WTC11 (cell line): Measurements from ENCODE around the gene HSPB6. TPM values are rescaled to one million over a fixed set of nuclear protein-coding genes. Genes with fewer than 3 reads are reported as not detected.

Experiments
- ATAC-seq: fragments of 200-7000 bp; cut with Tn5 transposase; 2 replicates; pipeline ENCODE4 v1.10.0; 2021; ENCODE audit warnings: mild to moderate bottlenecking, moderate library complexity
- CTCF ChIA-PET: fragments of 300-600 bp; sonication (Branson Sonifier 250); formaldehyde crosslinking; loops from one replicate; lab custom pipeline; 2021; ENCODE audit warnings: antibody characterized with exemption; lab: Charles Lee
- POLR2A ChIA-PET: fragments of 350-600 bp; sonication (Branson Sonifier 250); formaldehyde crosslinking; loops from one replicate; lab custom pipeline; 2021; ENCODE audit warnings: antibody characterized with exemption; lab: Charles Lee
- DNase-seq: peaks from one replicate; pipeline ENCODE4 v3.0.0; 2021; ENCODE audit warnings: low spot score
- H3K27ac Mint-ChIP-seq: 2 replicates; pipeline ENCODE4 v1.8.0; 2021; ENCODE audit warnings: mixed read lengths
- H3K27me3 Mint-ChIP-seq: 2 replicates; pipeline ENCODE4 v1.8.0; 2021; ENCODE audit warnings: low read depth, mild to moderate bottlenecking, moderate library complexity, mixed read lengths
- H3K36me3 Mint-ChIP-seq: 2 replicates; pipeline ENCODE4 v1.8.0; 2021; ENCODE audit warnings: mixed read lengths
- H3K4me1 Mint-ChIP-seq: 2 replicates; pipeline ENCODE4 v1.8.0; 2022; ENCODE audit warnings: mixed read lengths
- H3K4me3 Mint-ChIP-seq: 2 replicates; pipeline ENCODE4 v1.8.0; 2021; ENCODE audit warnings: mild to moderate bottlenecking, moderate library complexity, mixed read lengths
- H3K9me3 Mint-ChIP-seq: 2 replicates; pipeline ENCODE4 v1.8.0; 2021; ENCODE audit warnings: mixed read lengths
- AFF4 ChIP-seq: sonication (generic); formaldehyde crosslinking; IDR thresholded peaks from 2 replicates; pipeline ENCODE4 v1.8.1; 2023; ENCODE audit warnings: mild to moderate bottlenecking, missing genetic modification reagents, borderline replicate concordance
- ATF1 ChIP-seq: sonication (generic); formaldehyde crosslinking; IDR thresholded peaks from 2 replicates; pipeline ENCODE4 v1.8.1; 2023; ENCODE audit warnings: mild to moderate bottlenecking, moderate library complexity, missing genetic modification reagents
- CBFB ChIP-seq: sonication (generic); formaldehyde crosslinking; IDR thresholded peaks from 2 replicates; pipeline ENCODE4 v1.8.1; 2022; ENCODE audit warnings: mild to moderate bottlenecking, low read depth, missing genetic modification reagents
- CREB1 ChIP-seq: sonication (generic); formaldehyde crosslinking; IDR thresholded peaks from 2 replicates; pipeline ENCODE4 v1.8.0; 2023; ENCODE audit warnings: mild to moderate bottlenecking, missing genetic modification reagents
- CREM ChIP-seq: sonication (generic); formaldehyde crosslinking; IDR thresholded peaks from 2 replicates; pipeline ENCODE4 v1.8.1; 2022; ENCODE audit warnings: mild to moderate bottlenecking, missing genetic modification reagents, moderate library complexity
- ESRRA ChIP-seq: sonication (generic); formaldehyde crosslinking; IDR thresholded peaks from 2 replicates; pipeline ENCODE4 v1.8.1; 2022; ENCODE audit warnings: mild to moderate bottlenecking, missing genetic modification reagents, borderline replicate concordance
- ETV6 ChIP-seq: sonication (generic); formaldehyde crosslinking; IDR thresholded peaks from 2 replicates; pipeline ENCODE4 v1.8.1; 2022; ENCODE audit warnings: mild to moderate bottlenecking, missing genetic modification reagents
- FOXJ3 ChIP-seq: sonication (generic); formaldehyde crosslinking; IDR thresholded peaks from 2 replicates; pipeline ENCODE4 v1.9.0; 2021; ENCODE audit warnings: missing genetic modification reagents, mild to moderate bottlenecking, borderline replicate concordance
- IRF2 ChIP-seq: sonication (generic); formaldehyde crosslinking; IDR thresholded peaks from 2 replicates; pipeline ENCODE4 v1.8.0; 2022; ENCODE audit warnings: low read depth, missing genetic modification reagents, borderline replicate concordance
- JAZF1 ChIP-seq: fragments of 250-450 bp; sonication (Bioruptor Pico); IDR thresholded peaks from 2 replicates; pipeline ENCODE4 v1.9.0; 2021; ENCODE audit warnings: moderate library complexity, mild to moderate bottlenecking, inconsistent platforms
- NFATC4 ChIP-seq: fragments of 250-450 bp; sonication (Bioruptor Pico); IDR thresholded peaks from 2 replicates; pipeline ENCODE4 v1.9.0; 2021; ENCODE audit warnings: mild to moderate bottlenecking
- NFYB ChIP-seq: sonication (generic); formaldehyde crosslinking; conservative IDR thresholded peaks from 2 replicates; pipeline ENCODE4 v1.8.0; 2022; ENCODE audit warnings: low read depth, missing genetic modification reagents
- NR1H2 ChIP-seq: sonication (generic); formaldehyde crosslinking; IDR thresholded peaks from 2 replicates; pipeline ENCODE4 v1.9.0; 2021; ENCODE audit warnings: mild to moderate bottlenecking, moderate library complexity, missing genetic modification reagents
- PRRX2 ChIP-seq: fragments of 250-450 bp; sonication (Bioruptor Pico); IDR thresholded peaks from 2 replicates; pipeline ENCODE4 v1.8.0; 2021; ENCODE audit warnings: mild to moderate bottlenecking
- RORB ChIP-seq: fragments of 250-450 bp; sonication (Bioruptor Pico); IDR thresholded peaks from 2 replicates; pipeline ENCODE4 v1.9.0; 2021; ENCODE audit warnings: mild to moderate bottlenecking
- SP1 ChIP-seq: sonication (generic); formaldehyde crosslinking; conservative IDR thresholded peaks from 2 replicates; pipeline ENCODE4 v1.8.1; 2022; ENCODE audit warnings: missing genetic modification reagents
- TEAD4 ChIP-seq: sonication (generic); formaldehyde crosslinking; IDR thresholded peaks from 2 replicates; pipeline ENCODE4 v1.8.0; 2022; ENCODE audit warnings: mild to moderate bottlenecking, missing genetic modification reagents
- TP53 ChIP-seq: sonication (generic); formaldehyde crosslinking; IDR thresholded peaks from 2 replicates; pipeline ENCODE4 v1.8.1; 2023; ENCODE audit warnings: mild to moderate bottlenecking, missing genetic modification reagents
- USF1 ChIP-seq: sonication (generic); formaldehyde crosslinking; IDR thresholded peaks from 2 replicates; pipeline ENCODE4 v1.8.0; 2022; ENCODE audit warnings: mild to moderate bottlenecking, missing genetic modification reagents
- ZBTB21 ChIP-seq: sonication (generic); formaldehyde crosslinking; IDR thresholded peaks from 2 replicates; pipeline ENCODE4 v1.8.1; 2023; ENCODE audit warnings: mild to moderate bottlenecking, missing genetic modification reagents, borderline replicate concordance
- ZNF263 ChIP-seq: sonication (generic); formaldehyde crosslinking; IDR thresholded peaks from 2 replicates; pipeline ENCODE4 v1.8.1; 2022; ENCODE audit warnings: low read depth, mild to moderate bottlenecking, moderate library complexity, missing genetic modification reagents
- ZNF317 ChIP-seq: sonication (generic); formaldehyde crosslinking; IDR thresholded peaks from 2 replicates; pipeline ENCODE4 v1.8.1; 2023; ENCODE audit warnings: low read depth, mild to moderate bottlenecking, moderate library complexity, missing genetic modification reagents, borderline replicate concordance
- ZNF396 ChIP-seq: fragments of 250-450 bp; sonication (Bioruptor Pico); IDR thresholded peaks from 2 replicates; pipeline ENCODE4 v1.8.0; 2021; ENCODE audit warnings: mild to moderate bottlenecking, moderate library complexity, borderline replicate concordance
- ZSCAN18 ChIP-seq: fragments of 250-450 bp; sonication (Bioruptor Pico); IDR thresholded peaks from 2 replicates; pipeline ENCODE4 v2.1.2; 2022; ENCODE audit warnings: mild to moderate bottlenecking, moderate library complexity
- total RNA-seq: library from RNA; stranded (reverse); gene quantifications from 3 replicates; pipeline ENCODE4 v1.2.3, GENCODE V29; 2021
- TF ChIP-seq, protein P1 (sequence below): sonication (generic); formaldehyde crosslinking; IDR thresholded peaks from 2 replicates; pipeline ENCODE4 v1.8.1; 2022; ENCODE audit warnings: low read depth, missing genetic modification reagents, borderline replicate concordance
- TF ChIP-seq, protein P2 (sequence below): sonication (generic); formaldehyde crosslinking; IDR thresholded peaks from 2 replicates; pipeline ENCODE4 v1.8.1; 2023; ENCODE audit warnings: mild to moderate bottlenecking, missing genetic modification reagents

HSPB6 gene
- total RNA-seq, 1 experiment from 2014 or later = 1.7 TPM

- no peaks in the 10 kb centered on the region for H3K36me3 Mint-ChIP-seq
- no peak overlapping the region for H3K27ac Mint-ChIP-seq
- peaks cover 32% of the 10 kb centered on the region for H3K27me3 Mint-ChIP-seq
- H3K9me3 Mint-ChIP-seq = no peaks in the 10 kb centered on the region
- ATAC-seq (no peak), DNase-seq (no peak)
- no peak for TF ChIP-seq ESRRA
- TF ChIP-seq ZBTB21 (CRISPR knock-in tag) = no peak
- no peak for TF ChIP-seq ZNF317
- no peak for TF ChIP-seq NFYB (CRISPR knock-in tag)
- TF ChIP-seq, protein P1, sequence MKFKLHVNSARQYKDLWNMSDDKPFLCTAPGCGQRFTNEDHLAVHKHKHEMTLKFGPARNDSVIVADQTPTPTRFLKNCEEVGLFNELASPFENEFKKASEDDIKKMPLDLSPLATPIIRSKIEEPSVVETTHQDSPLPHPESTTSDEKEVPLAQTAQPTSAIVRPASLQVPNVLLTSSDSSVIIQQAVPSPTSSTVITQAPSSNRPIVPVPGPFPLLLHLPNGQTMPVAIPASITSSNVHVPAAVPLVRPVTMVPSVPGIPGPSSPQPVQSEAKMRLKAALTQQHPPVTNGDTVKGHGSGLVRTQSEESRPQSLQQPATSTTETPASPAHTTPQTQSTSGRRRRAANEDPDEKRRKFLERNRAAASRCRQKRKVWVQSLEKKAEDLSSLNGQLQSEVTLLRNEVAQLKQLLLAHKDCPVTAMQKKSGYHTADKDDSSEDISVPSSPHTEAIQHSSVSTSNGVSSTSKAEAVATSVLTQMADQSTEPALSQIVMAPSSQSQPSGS = no peak
- TF ChIP-seq TP53 (CRISPR knock-in tag) = no peak
- no peak for TF ChIP-seq USF1 (CRISPR knock-in tag)
- no peak for TF ChIP-seq ZNF263 (CRISPR knock-in tag)
- no peak for TF ChIP-seq CBFB (CRISPR knock-in tag)
- no peak for TF ChIP-seq FOXJ3
- TF ChIP-seq SP1 (CRISPR knock-in tag) = no peak
- TF ChIP-seq ZNF396 (CRISPR knock-in tag) = no peak
- no peak for TF ChIP-seq JAZF1 (CRISPR knock-in tag)
- CTCF ChIA-PET = interaction anchor here (0.5 to 2.8 kb wide), 2 partner anchors 8 to 113 kb away, joined by 4 to 11 read pairs; no protein-coding TSS in a partner anchor
- POLR2A ChIA-PET = no interaction called here
- H3K4me3 Mint-ChIP-seq = no peak overlapping the region
- H3K4me1 Mint-ChIP-seq = peaks cover 9% of the 10 kb centered on the region
Observed at GRCh38 chr19:35792888-35793287, 36.1 kb upstream of the HSPB6 start.

DNA sequence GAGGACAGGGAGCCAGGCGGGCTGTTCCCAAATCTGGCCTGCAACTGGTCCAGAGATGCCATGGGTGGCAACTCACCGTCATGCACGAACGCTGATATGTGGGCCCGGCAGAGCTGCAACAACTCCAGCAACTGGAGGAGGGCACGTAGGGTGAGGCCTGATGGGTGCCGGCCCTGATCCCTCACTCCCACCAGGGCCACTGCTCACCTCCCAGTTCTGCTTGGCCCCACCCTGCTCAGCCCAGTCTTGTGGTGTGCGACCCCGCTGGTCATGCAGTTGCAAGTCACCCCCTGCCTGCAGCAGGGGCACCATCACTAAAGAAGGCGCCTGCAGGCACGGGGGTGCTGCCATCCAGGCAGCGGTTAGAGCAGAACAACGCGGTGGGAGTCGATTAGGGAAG is 35.5 kb upstream of the HSPB6 start:
- Mint-ChIP-seq H3K4me3 (no peak overlapping the region), H3K27ac (no peak overlapping the region), H3K4me1 (peaks cover 7% of the 10 kb centered on the region), H3K36me3 (no peaks in the 10 kb centered on the region), H3K27me3 (peaks cover 26% of the 10 kb centered on the region), H3K9me3 (no peaks in the 10 kb centered on the region)
- ATAC-seq (no peak), DNase-seq (no peak)
- ChIA-PET CTCF (interaction anchor here (2.8 kb wide), 1 partner anchor 8 kb away, joined by 11 read pairs; no protein-coding TSS in a partner anchor), POLR2A (no interaction called here)
- no peak for TF ChIP-seq ATF1 (CRISPR knock-in tag)
- TF ChIP-seq TP53 (CRISPR knock-in tag) = no peak
- no peak for TF ChIP-seq TEAD4
- no peak for TF ChIP-seq JAZF1 (CRISPR knock-in tag)
- TF ChIP-seq AFF4 (CRISPR knock-in tag) = no peak
- no peak for TF ChIP-seq RORB (CRISPR knock-in tag)
- no peak for TF ChIP-seq PRRX2 (CRISPR knock-in tag)
- no peak for TF ChIP-seq USF1 (CRISPR knock-in tag)
- no peak for TF ChIP-seq ETV6
- no peak for TF ChIP-seq IRF2 (CRISPR knock-in tag)
- no peak for TF ChIP-seq CREB1 (CRISPR knock-in tag)
- TF ChIP-seq, protein P2, sequence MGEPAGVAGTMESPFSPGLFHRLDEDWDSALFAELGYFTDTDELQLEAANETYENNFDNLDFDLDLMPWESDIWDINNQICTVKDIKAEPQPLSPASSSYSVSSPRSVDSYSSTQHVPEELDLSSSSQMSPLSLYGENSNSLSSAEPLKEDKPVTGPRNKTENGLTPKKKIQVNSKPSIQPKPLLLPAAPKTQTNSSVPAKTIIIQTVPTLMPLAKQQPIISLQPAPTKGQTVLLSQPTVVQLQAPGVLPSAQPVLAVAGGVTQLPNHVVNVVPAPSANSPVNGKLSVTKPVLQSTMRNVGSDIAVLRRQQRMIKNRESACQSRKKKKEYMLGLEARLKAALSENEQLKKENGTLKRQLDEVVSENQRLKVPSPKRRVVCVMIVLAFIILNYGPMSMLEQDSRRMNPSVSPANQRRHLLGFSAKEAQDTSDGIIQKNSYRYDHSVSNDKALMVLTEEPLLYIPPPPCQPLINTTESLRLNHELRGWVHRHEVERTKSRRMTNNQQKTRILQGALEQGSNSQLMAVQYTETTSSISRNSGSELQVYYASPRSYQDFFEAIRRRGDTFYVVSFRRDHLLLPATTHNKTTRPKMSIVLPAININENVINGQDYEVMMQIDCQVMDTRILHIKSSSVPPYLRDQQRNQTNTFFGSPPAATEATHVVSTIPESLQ (CRISPR knock-in tag) = no peak
- no peak for TF ChIP-seq NR1H2 (CRISPR knock-in tag)
- no peak for TF ChIP-seq CREM (CRISPR knock-in tag)
- no peak for TF ChIP-seq NFATC4
- TF ChIP-seq ZSCAN18 (CRISPR knock-in tag) = no peak
